ENCODE measurements around the gene EEF1AKMT3. TPM values are rescaled to one million over a fixed set of nuclear protein-coding genes. Genes with fewer than 3 reads are reported as not detected.

Gene EEF1AKMT3
- total RNA-seq, 1 donor from 2014 or later = 7.1 TPM

DNA sequence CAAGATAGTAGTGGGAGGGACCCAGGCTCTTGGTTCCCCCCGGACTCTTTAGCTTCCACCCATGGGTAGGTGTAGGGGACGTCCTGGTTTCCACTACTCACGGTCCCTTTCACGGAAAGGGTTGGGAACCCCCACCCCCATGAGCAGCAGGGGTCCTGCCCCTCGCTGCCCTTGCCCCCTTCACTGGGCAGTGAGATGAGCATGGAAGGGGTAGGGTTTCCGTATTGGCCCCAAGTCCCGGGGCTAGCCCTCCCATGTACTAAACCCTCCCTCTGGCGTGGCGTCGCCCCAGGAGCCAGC is 46.6 kb upstream of the EEF1AKMT3 start:
- Histone ChIP-seq H3K4me3 (ENCODE audit: low read depth, low read length) (peak overlapping the region; percentile 92), H3K36me3 (ENCODE audit: control insufficient read depth, insufficient read depth, low read length) (peaks cover 1% of the 10 kb centered on the region), H3K27me3 (ENCODE audit: control insufficient read depth, insufficient read depth, low read length) (peaks cover 2% of the 10 kb centered on the region)
- TF ChIP-seq CTCF (IDR thresholded peaks at IDR 0.05; ENCODE audit: insufficient read depth, low read length, severe bottlenecking) = no peak
- FAIRE-seq = no peak
- DNase-seq (ENCODE audit: low read depth) = no peak

DNA sequence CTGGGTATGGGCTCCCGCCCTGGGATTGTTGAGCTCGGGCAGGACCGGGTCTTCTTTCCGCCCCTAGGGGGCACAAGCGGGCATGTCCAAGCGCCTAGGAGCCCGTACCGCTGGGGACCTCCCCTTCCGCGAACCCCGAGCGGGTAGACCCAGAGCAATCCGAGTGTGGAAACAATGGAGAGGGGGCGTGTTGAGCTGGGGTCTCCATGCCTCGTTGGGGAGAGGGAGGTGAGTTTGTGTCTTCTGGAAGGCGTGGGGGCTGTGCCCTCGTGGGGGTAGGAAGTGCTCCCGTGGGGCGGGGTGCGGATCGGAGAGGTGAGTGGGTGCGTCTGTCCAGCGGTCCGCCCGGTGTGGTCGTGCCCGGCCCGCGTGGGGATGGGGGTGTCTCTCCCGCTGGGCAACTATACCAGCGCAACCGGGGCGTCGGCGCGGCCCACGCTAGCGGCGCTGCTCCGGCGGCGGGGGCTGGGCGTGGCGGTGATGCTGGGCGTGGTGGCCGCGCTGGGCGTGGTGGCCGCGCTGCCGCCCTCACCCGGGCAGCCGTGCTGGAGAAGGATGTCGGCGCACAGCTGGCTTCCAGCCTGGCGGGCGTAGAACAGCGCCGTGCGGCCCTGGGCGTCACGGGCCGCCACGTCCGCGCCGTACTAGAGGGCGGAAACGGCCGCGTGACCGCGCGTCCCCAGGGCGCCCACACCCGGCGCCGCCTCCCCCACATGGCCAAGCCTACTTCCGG is 46.1 kb upstream of the EEF1AKMT3 start:
- FAIRE-seq (no peak), DNase-seq (ENCODE audit: low read depth) (peak; percentile 67)
- TF ChIP-seq CTCF (IDR thresholded peaks at IDR 0.05; ENCODE audit: insufficient read depth, low read length, severe bottlenecking) = peak; percentile 95
- Histone ChIP-seq H3K27me3 (ENCODE audit: control insufficient read depth, insufficient read depth, low read length) (peaks cover 5% of the 10 kb centered on the region), H3K4me3 (ENCODE audit: low read depth, low read length) (peak overlapping the region; percentile 92), H3K36me3 (ENCODE audit: control insufficient read depth, insufficient read depth, low read length) (no peaks in the 10 kb centered on the region)

DNA sequence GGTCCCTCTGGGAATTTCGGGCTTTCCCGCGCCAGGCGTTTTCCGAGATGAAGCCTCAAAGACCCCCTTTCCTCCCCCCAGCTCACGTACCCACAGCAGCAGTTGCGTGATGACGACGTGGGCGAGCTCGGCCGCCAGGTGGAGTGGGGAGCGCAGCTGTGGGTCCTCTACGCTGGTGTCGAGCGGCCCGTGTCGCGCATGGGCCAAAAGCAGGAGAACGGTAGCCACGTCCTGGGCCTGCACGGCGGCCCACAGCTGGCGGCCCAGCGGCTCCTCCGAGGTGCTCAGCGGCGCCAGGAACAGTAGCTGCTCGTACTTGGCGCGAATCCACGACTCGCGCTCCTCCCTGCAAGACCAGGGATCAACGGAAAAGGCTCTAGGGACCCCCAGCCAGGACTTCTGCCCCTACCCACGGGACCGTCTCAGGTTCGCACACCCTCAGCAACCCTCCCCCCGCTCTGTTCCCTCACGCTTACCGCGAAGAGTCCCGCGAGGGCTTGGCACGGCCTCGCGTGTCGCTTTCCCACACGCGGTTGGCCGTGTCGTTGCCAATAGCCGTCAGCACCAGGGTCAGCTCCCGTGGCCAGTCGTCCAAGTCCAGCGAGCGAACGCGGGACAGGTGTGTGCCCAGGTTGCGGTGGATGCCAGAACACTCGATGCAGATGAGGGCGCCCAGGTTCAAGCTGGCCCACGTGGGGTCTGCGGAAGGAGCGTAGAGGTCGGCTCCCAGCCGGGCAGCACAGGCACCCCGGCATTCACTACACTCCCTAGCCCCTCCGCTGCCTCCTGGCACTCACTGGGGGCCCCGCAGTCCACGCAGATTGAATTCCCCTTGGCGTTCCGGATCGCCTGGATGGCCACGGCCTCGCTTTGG is 45.3 kb upstream of the EEF1AKMT3 start:
- peak; percentile 51 for TF ChIP-seq CTCF (IDR thresholded peaks at IDR 0.05; ENCODE audit: insufficient read depth, low read length, severe bottlenecking)
- Histone ChIP-seq H3K36me3 (ENCODE audit: control insufficient read depth, insufficient read depth, low read length) (no peaks in the 10 kb centered on the region), H3K4me3 (ENCODE audit: low read depth, low read length) (peak overlapping the region; percentile 92), H3K27me3 (ENCODE audit: control insufficient read depth, insufficient read depth, low read length) (peaks cover 5% of the 10 kb centered on the region)
- FAIRE-seq = no peak
- no peak for DNase-seq (ENCODE audit: low read depth)

- H3K27me3 ChIP-seq (ENCODE audit: control insufficient read depth, insufficient read depth, low read length) = peaks cover 5% of the 10 kb centered on the region
- no peak for FAIRE-seq
- no peak for TF ChIP-seq CTCF (IDR thresholded peaks at IDR 0.05; ENCODE audit: insufficient read depth, low read length, severe bottlenecking)
Observed at GRCh38 chr12:57727758-57728395, 44.5 kb upstream of the EEF1AKMT3 start.

DNA sequence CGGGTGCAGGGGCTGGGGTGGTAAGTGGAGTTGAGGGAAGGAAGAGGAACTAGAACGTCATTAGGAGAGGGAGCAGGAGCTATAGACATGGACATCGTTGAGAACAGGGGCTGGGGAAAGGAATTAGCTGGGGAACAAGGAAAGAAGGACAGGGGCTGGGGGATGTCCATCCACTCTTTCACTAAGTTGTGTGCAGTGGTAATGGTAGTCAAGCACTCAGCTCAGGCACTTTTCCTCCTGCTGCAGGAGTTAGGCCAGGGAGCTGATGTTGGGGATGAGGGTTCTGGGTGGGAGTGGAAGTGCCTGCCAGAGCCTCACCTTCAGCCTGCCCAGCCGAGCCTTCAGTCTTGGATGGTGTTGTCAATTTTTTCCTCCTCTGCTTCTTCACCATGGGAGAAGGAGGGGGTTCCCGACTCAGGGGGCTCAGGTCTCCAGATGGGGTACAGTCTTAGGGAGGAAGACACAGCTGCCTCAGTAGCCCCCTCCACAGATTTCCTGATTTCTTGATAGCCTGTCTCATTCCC is 43.0 kb upstream of the EEF1AKMT3 start:
- H3K4me3 ChIP-seq (ENCODE audit: low read depth, low read length) = no peak overlapping the region
- FAIRE-seq = no peak
- no peak for TF ChIP-seq CTCF (IDR thresholded peaks at IDR 0.05; ENCODE audit: insufficient read depth, low read length, severe bottlenecking)
- no peak for DNase-seq (ENCODE audit: low read depth)
- no peaks in the 10 kb centered on the region for H3K36me3 ChIP-seq (ENCODE audit: control insufficient read depth, insufficient read depth, low read length)
- H3K27me3 ChIP-seq (ENCODE audit: control insufficient read depth, insufficient read depth, low read length) = peaks cover 7% of the 10 kb centered on the region

More at GRCh38 chr12:57727758-57728395, 44.5 kb upstream of the EEF1AKMT3 start:
- H3K36me3 ChIP-seq (ENCODE audit: control insufficient read depth, insufficient read depth, low read length) = no peaks in the 10 kb centered on the region
- no peak overlapping the region for H3K4me3 ChIP-seq (ENCODE audit: low read depth, low read length)
- DNase-seq (ENCODE audit: low read depth) = no peak

Measured in bronchial epithelial cell (primary cell).